Transverse colon (tissue), 4 donors: Measurements from ENCODE around the gene CD1E. TPM values are rescaled to one million over a fixed set of nuclear protein-coding genes. Genes with fewer than 3 reads are reported as not detected.
"Not testable (repeated sequence)": the region's sequence is repeated elsewhere in the genome, so short reads cannot be mapped to it uniquely, and the experiment has no call there.

Experiments
- DNase-seq: peaks from one replicate; pipeline ENCODE4 v3.0.0-alpha.2; 2019
- H3K27ac ChIP-seq, 4 donors: fragments of 200-600 bp; sonication (generic); 2 replicates each; pipeline ENCODE4 v1.5.1; 2016 to 2018; ENCODE audit warnings: inconsistent platforms in 4 of 4
- H3K27me3 ChIP-seq: fragments of 200-600 bp; sonication (generic); 2 replicates; pipeline ENCODE4 v1.5.1; 2017; ENCODE audit warnings: inconsistent platforms
- H3K36me3 ChIP-seq, 4 donors: fragments of 200-600 bp; sonication (generic); 2 replicates each; pipeline ENCODE4 v1.5.1; 2017 to 2019; ENCODE audit warnings: inconsistent platforms in 4 of 4
- H3K4me1 ChIP-seq, 4 donors: fragments of 200-600 bp; sonication (generic); 2 replicates each; pipeline ENCODE4 v1.5.1; 2017 to 2020; ENCODE audit warnings: inconsistent platforms in 4 of 4
- H3K4me3 ChIP-seq, 4 donors: fragments of 200-600 bp; sonication (generic); 1 replicate in 1 of 4; 2 replicates in 3 of 4; pipeline versions ENCODE4 v1.5.1 to v1.6.1; 2017 to 2019; ENCODE audit warnings: inconsistent platforms in 4 of 4
- H3K9me3 ChIP-seq, 2 donors: fragments of 200-600 bp; sonication (generic); 2 replicates each; pipeline ENCODE4 v1.5.1; 2017 to 2019; ENCODE audit warnings: inconsistent platforms in 2 of 2
- EP300 ChIP-seq: sonication (generic); formaldehyde crosslinking; IDR thresholded peaks from one replicate; pipeline ENCODE4 v1.6.1; 2017; ENCODE audit warnings: antibody characterized with exemption, low read depth
- POLR2A ChIP-seq: fragments of 450-650 bp; IDR thresholded peaks from one replicate; pipeline ENCODE4 v1.6.1; 2016; ENCODE audit warnings: antibody characterized with exemption, mild to moderate bottlenecking, moderate library complexity
- POLR2AphosphoS5 ChIP-seq, 3 donors: sonication (generic); formaldehyde crosslinking; IDR thresholded peaks; one replicate each; pipeline ENCODE4 v1.6.1; 2016; ENCODE audit warnings: antibody characterized with exemption in 3 of 3
- WGBS, 2 donors: methylation state at CpG; one replicate each; pipeline ENCODE4 v1.1.5; 2018; ENCODE audit warnings: low coverage in 1 of 2; 5-methylcytosine and 5-hydroxymethylcytosine counted together
- in situ Hi-C, 4 donors: fragments of 200-750 bp; cut with MboI; loops; one replicate each; pipeline versions ENCODE4 v1.15.0 to v1.15.1; 2017; ENCODE audit warnings: low sequenced_read_pairs in 3 of 4, low pct_ligation_motif_present in 1 of 4, low pct_unique_long_range_greater_than_20kb in 1 of 4
- intact Hi-C: fragments of 100-400 bp; cut with DNase I; formaldehyde crosslinking; loops from one replicate; pipeline ENCODE4 v1.15.1; 2023; ENCODE audit warnings: low total_unique reads
- total RNA-seq, 4 donors: library from RNA; depleted of rRNA; stranded (reverse); fragments of >200 nt; gene quantifications; one replicate each; pipeline ENCODE4 v1.1.0, GENCODE V29; 2016
- TF ChIP-seq, protein P1 (sequence below), 5 experiments: fragments of 200-600 bp in 3 of 5; fragments of 450-650 bp in 2 of 5; sonication (generic) in 3 of 5; IDR thresholded peaks; 1 replicate in 2 of 5; 2 replicates in 3 of 5; pipeline ENCODE4 v1.5.1; 2016 to 2017; ENCODE audit warnings: antibody characterized with exemption in 5 of 5, inconsistent platforms in 3 of 5, mild to moderate bottlenecking in 2 of 5, moderate library complexity in 1 of 5

The CD1E gene
- total RNA-seq, 4 donors from 2014 or later, result not detected

DNA sequence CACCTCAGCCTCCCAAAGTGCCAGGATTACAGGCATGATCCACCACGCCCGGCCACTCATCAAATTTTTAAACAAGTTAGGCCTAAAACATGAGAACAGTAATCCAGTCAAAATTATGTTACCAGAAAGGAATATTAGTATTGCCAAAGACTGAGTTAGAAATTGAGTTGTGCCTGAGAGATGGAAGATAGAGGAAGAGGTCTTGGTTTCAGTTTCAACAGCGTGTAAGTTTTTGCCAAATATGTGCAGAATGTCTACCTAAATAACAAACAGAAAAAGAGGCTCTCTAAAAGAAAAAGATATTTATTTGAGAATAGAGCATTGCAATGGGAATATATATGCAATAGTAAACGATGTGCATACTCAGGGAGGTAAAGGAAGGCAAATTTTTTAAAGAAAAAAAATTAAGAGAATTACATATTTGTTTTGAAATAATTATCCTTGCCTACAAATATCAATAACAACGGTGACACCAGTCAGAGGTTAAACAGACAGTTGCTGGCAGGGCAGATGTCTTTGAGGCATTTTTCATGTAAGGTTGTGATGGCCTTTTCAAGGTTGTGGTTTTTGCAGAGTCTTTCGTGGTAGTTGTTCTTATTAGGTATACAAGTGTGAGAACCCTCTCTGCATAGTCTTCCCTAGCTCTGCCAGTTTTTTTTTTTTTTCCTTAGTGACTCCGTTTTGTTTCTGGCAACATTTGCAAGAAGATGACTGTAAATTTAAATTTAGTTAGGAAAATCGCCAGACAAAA, 20.1 kb upstream of the CD1E start:
- DNase-seq, result no peak
- no peaks in the 10 kb centered on the region for H3K4me1 ChIP-seq
- no peak overlapping the region for H3K4me3 ChIP-seq
- no peak for TF ChIP-seq POLR2AphosphoS5 (IDR thresholded peaks at IDR 0.05)
- TF ChIP-seq, protein P1, sequence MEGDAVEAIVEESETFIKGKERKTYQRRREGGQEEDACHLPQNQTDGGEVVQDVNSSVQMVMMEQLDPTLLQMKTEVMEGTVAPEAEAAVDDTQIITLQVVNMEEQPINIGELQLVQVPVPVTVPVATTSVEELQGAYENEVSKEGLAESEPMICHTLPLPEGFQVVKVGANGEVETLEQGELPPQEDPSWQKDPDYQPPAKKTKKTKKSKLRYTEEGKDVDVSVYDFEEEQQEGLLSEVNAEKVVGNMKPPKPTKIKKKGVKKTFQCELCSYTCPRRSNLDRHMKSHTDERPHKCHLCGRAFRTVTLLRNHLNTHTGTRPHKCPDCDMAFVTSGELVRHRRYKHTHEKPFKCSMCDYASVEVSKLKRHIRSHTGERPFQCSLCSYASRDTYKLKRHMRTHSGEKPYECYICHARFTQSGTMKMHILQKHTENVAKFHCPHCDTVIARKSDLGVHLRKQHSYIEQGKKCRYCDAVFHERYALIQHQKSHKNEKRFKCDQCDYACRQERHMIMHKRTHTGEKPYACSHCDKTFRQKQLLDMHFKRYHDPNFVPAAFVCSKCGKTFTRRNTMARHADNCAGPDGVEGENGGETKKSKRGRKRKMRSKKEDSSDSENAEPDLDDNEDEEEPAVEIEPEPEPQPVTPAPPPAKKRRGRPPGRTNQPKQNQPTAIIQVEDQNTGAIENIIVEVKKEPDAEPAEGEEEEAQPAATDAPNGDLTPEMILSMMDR (IDR thresholded peaks at IDR 0.05), result no peak
- H3K9me3 ChIP-seq, result no peaks in the 10 kb centered on the region
- H3K27ac ChIP-seq, result no peak overlapping the region
- intact Hi-C loops (no loop called here), in situ Hi-C loops (no loop called here)
- no peaks in the 10 kb centered on the region for H3K27me3 ChIP-seq
- 45 to 67% methylated on average over 6 to 8 of the region's 8 CpGs for WGBS, 2 donors
- no peaks in the 10 kb centered on the region for H3K36me3 ChIP-seq

DNA sequence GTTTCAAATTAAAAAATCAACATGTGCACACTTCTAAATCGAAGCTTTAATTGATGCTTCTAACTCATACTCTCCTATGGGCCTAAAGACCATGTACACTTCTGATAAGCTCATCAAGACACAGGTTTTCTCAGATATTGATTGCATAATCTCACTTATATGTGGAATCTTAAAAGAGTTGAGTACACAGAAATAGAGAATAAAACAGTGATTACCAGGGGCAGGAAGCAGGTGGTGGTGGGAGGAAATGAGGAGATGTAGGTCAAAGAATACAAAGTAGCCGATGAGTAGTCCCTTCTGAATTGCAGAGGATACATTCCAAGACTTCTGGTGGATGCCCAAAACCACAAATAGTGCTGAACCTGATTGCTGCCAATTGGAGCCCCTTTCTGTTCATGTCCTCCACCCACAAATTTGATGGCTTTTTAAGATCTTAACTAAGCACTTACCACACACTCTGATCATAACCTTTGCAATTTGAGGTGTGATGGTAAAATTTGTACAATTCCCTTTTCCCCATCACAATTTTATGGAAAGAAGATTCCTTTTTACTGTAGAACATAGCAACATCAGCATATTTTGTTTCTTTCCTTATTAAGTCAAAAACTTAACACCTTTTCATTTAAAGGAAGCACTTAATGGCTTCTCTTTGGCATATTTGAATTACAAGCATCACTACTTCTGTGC, 19.0 kb upstream of the CD1E start:
- no peak overlapping the region for H3K27ac ChIP-seq
- H3K36me3 ChIP-seq, result no peaks in the 10 kb centered on the region
- 49 to 55% methylated on average over 1 to 2 of the region's 2 CpGs for WGBS, 2 donors
- DNase-seq, result no peak
- H3K27me3 ChIP-seq, result no peaks in the 10 kb centered on the region
- TF ChIP-seq POLR2A, result no peak
- no peak for TF ChIP-seq EP300
- TF ChIP-seq POLR2AphosphoS5 (IDR thresholded peaks at IDR 0.05), result no peak
- TF ChIP-seq, protein P1 (IDR thresholded peaks at IDR 0.05), result no peak
- intact Hi-C loops, result no loop called here
- H3K4me3 ChIP-seq, result no peak overlapping the region
- H3K9me3 ChIP-seq, result no peaks in the 10 kb centered on the region
- H3K4me1 ChIP-seq, result no peaks in the 10 kb centered on the region
- in situ Hi-C loops, result no loop called here

DNA sequence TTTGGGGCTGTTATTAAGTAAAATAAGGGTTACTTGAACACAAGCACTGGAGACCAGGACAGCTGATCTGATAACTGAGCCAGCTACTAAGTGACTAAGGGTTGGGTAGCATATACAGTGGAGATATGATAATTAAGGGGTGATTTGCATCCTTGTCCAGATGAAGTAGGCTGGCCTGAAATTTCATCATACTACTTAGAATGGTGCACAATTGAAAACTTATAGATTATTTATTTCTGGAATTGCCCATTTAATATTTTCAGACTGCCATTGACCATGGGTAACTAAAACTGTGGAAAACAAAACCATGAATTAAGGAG, 18.5 kb upstream of the CD1E start:
- intact Hi-C loops, result no loop called here
- H3K4me1 ChIP-seq, result no peaks in the 10 kb centered on the region
- H3K9me3 ChIP-seq, result no peaks in the 10 kb centered on the region
- no peaks in the 10 kb centered on the region for H3K27me3 ChIP-seq
- no peak overlapping the region for H3K4me3 ChIP-seq
- no peak for TF ChIP-seq POLR2AphosphoS5 (IDR thresholded peaks at IDR 0.05)
- no peak for TF ChIP-seq POLR2A
- TF ChIP-seq, protein P1 (IDR thresholded peaks at IDR 0.05), result no peak
- no peak for TF ChIP-seq EP300
- H3K27ac ChIP-seq, result no peak overlapping the region
- in situ Hi-C loops, result no loop called here
- H3K36me3 ChIP-seq, result no peaks in the 10 kb centered on the region
- DNase-seq, result no peak

DNA sequence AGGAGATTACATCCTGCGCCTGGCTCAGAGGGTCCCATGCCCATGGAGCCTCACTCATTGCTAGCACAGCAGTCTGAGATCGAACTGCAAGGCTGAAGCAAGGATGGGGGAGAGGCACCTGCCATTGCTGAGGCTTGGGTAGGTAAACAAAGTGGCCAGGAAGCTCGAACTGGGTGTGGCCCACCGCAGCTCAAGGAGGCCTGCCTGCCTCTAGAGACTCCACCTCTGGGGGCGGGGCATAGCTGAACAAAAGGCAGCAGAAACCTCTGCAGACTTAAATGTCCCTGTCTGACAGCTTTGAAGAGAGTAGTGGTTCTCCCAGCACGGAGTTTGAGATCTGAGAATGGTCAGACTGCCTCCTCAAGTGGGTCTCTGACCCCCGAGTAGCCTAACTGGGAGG, 17.3 kb upstream of the CD1E start:
- H3K4me1 ChIP-seq, intact Hi-C loops, H3K4me3 ChIP-seq, H3K36me3 ChIP-seq, H3K27ac ChIP-seq, H3K27me3 ChIP-seq, DNase-seq, in situ Hi-C loops, H3K9me3 ChIP-seq: not testable (repeated sequence)
- 49% methylated on average over 7 of the region's 7 CpGs; no CpG with 5 or more reads in 1 of the 2 donors for whole genome bisulfite sequencing, 2 donors

DNA sequence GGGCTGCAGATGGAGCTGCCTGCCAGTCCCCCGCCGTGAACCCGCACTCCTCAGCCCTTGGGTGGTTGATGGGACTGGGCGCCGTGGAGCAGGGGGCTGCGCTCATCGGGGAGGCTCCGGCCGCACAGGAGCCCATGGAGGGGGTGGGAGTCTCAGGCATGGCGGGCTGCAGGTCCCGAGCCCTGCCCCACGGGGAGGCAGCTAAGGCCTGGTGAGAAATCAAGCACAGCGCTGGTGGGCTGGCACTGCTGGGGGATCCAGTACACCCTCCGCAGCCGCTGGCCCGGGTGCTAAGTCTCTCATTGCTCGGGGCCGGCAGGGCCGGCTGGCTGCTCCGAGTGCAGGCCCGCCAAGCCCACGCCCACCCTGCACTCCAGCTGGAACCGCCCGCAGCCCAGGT, 4.7 kb upstream of the CD1E start:
- H3K36me3 ChIP-seq, H3K4me3 ChIP-seq, in situ Hi-C loops, H3K9me3 ChIP-seq, DNase-seq, intact Hi-C loops, H3K27me3 ChIP-seq, H3K4me1 ChIP-seq, H3K27ac ChIP-seq: not testable (repeated sequence)
- WGBS, 2 donors, result 96% methylated on average over 21 of the region's 24 CpGs; no CpG with 5 or more reads in 1 of the 2 donors
